ENCODE measurements around the gene MED9.

The MED9 gene

DNA sequence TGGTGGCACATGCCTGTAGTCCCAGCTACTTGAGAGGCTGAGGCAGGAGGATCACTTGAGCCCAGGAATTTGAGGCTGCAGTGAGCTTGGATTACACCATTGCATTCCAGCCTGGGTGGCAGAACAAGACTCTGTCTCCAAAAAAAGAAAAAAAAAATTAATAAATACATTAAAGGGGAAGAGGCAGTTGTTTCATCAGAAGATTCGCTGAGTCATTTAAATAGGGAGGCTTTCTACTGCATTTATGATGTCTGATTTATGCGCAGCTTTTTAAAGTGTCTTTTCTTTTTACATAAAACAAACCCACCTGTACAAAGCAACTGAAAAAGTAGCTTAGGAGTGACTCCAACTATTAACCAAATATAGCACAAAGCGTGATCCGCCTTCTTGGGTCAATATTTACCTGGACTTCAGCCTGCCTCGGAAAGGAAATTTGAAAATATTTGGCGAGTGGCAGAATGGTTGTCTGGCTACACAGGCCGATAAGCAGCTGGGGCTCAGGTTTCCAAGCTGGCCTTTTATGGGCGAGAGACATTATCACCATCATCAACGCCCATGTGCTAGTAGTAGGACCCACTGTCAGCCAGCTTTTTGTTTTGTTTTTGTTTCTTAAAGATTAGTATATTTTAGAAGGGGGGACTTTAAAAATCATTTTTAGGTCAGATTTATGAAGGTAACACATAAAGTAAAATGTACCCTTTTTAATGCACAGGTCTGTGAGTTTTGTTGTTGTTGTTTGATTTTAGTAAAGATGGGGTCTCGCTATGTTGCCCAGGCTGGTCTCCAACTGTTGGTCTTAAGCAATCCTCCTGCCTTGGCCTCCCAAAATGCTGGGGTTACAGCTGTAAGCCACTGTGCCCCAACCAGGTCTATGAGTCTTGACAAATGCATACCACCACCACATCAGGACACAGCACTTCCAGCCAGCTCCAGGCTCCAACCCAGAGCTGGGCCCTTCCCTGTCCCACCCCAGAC is 61.9 kb downstream of the MED9 start:
- peak; percentile 29 for DNase-seq (ENCODE audit: low spot score)

DNA sequence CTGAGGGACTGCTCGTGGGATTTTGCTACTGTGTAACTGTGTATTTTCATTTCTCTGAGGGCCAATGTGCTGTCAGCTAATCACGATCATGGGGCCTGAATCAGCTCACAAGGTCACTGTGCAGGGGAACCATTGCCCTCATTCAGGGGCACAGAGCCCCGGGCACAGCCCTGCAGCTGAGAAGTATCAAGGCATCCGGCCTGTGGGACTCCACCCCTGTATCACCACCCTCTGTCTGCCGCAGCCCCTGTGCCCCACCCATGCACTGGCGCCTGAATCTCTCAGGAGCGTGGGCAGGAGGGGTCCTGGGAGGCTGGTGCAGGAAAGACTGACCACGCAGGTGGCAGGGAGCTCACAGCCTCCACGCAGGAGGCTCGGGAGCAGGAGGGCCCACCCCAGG is 62.8 kb downstream of the MED9 start:
- no peak for DNase-seq (ENCODE audit: low spot score)

DNA sequence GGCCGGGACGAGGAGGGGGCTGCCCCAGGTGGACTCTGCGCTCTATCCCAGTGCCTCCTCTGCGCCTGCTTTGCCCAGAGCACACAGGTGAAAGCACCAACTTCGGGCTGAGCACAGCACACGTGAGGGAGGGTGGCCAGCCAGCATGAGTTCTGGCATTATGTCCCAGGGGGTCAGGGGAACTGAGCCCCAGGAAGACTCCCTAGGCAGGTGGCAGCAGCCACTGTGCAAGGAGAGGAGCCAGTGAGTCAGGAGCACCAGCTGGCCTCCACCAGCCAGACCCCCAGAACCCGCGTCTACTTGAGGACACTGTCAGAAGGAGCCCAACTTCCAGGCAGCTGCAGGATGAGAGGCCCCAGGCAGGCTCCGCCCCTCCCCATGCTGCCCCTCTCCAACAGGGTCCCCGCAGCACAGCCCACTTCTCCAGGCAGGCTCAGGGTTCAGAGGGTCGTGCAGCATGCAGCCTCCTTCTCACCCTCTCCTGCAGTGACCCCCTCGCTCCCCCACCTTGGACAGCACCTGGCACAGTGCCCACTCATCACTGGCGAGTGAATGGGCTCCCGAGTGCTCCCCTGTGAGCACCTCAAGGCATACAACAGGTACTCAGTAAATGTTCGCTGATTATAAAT is 63.6 kb downstream of the MED9 start:
- no peak for DNase-seq (ENCODE audit: low spot score)

- DNase-seq (ENCODE audit: low spot score): no peak
Observed at GRCh38 chr17:17540935-17541639, 64.3 kb downstream of the MED9 start.

- DNase-seq (ENCODE audit: low spot score): no peak
Observed at GRCh38 chr17:17541640-17542001, 64.8 kb downstream of the MED9 start.

Measured in SW480 (cell line).